Stimulated activated CD4-positive, alpha-beta T cell treated with anti-CD3 and anti-CD28 coated beads, Interleukin-2, amount 100 ng/mL, for 4 hours (primary cell): ENCODE data around the gene TTLL12.

Experiments
- DNase-seq: peaks from one replicate; pipeline ENCODE4 v3.0.0-alpha.2; 2020; ENCODE audit warnings: low read depth

Gene TTLL12

GRCh38 chr22:43213962-43214361 lies 27.0 kb upstream of the TTLL12 start:
- DNase-seq = no peak

GRCh38 chr22:43213051-43213450 lies 26.1 kb upstream of the TTLL12 start:
- DNase-seq = no peak

GRCh38 chr22:43212434-43212952 lies 25.6 kb upstream of the TTLL12 start:
- no peak for DNase-seq

GRCh38 chr22:43211941-43212433 lies 25.1 kb upstream of the TTLL12 start:
- DNase-seq = no peak

GRCh38 chr22:43210631-43211515 lies 23.9 kb upstream of the TTLL12 start:
- DNase-seq = no peak

- DNase-seq = no peak
Observed at GRCh38 chr22:43209971-43210370, 23.0 kb upstream of the TTLL12 start.

GRCh38 chr22:43209523-43209890 lies 22.6 kb upstream of the TTLL12 start:
- DNase-seq = no peak

GRCh38 chr22:43208703-43209522 lies 22.0 kb upstream of the TTLL12 start:
- no peak for DNase-seq

- no peak for DNase-seq
Observed at GRCh38 chr22:43207849-43208702, 21.1 kb upstream of the TTLL12 start.

GRCh38 chr22:43207386-43207785 lies 20.5 kb upstream of the TTLL12 start:
- no peak for DNase-seq

GRCh38 chr22:43206509-43207161 lies 19.7 kb upstream of the TTLL12 start:
- no peak for DNase-seq

GRCh38 chr22:43205748-43206508 lies 19.0 kb upstream of the TTLL12 start:
- no peak for DNase-seq

GRCh38 chr22:43205261-43205691 lies 18.3 kb upstream of the TTLL12 start:
- DNase-seq = no peak

- no peak for DNase-seq
Observed at GRCh38 chr22:43203471-43203981, 16.6 kb upstream of the TTLL12 start.

- DNase-seq = no peak
Observed at GRCh38 chr22:43202756-43203410, 15.9 kb upstream of the TTLL12 start.

GRCh38 chr22:43202326-43202725 lies 15.4 kb upstream of the TTLL12 start:
- no peak for DNase-seq

- DNase-seq = no peak
Observed at GRCh38 chr22:43201486-43202219, 14.7 kb upstream of the TTLL12 start.

GRCh38 chr22:43200555-43200954 lies 13.6 kb upstream of the TTLL12 start:
- DNase-seq = no peak

GRCh38 chr22:43200031-43200430 lies 13.1 kb upstream of the TTLL12 start:
- no peak for DNase-seq
